HuH-7 (cell line): Measurements from ENCODE around the gene MEIS2.

Experiments used
- DNase-seq: peaks from one replicate; pipeline ENCODE4 v3.0.0; 2011; ENCODE audit warnings: low spot score

The MEIS2 gene

GRCh38 chr15:37100109-37100965 is at the start of gene MEIS2:
Gene MEIS2, minus strand, starts transcription at chr15:37100549. Its CDS starts 1,083 bp downstream, at chr15:37099466.
- DNase-seq, result peak; percentile 92

GRCh38 chr15:37149146-37149545 is 48.8 kb upstream of the MEIS2 start:
- no peak for DNase-seq

GRCh38 chr15:37148714-37149113 is 48.4 kb upstream of the MEIS2 start:
- DNase-seq, result no peak

- no peak for DNase-seq
Observed at GRCh38 chr15:37143351-37143750, 43.0 kb upstream of the MEIS2 start.

- DNase-seq, result no peak
Observed at GRCh38 chr15:37142371-37142770, 42.0 kb upstream of the MEIS2 start.

- DNase-seq, result no peak
Observed at GRCh38 chr15:37140531-37141058, 40.2 kb upstream of the MEIS2 start.

- DNase-seq, result no peak
Observed at GRCh38 chr15:37138591-37139215, 38.4 kb upstream of the MEIS2 start.

- DNase-seq, result no peak
Observed at GRCh38 chr15:37137221-37137620, 36.9 kb upstream of the MEIS2 start.

- no peak for DNase-seq
Observed at GRCh38 chr15:37136666-37137065, 36.3 kb upstream of the MEIS2 start.

GRCh38 chr15:37135225-37135624 is 34.9 kb upstream of the MEIS2 start:
- peak; percentile 4 for DNase-seq

- peak; percentile 6 for DNase-seq
Observed at GRCh38 chr15:37134699-37135131, 34.4 kb upstream of the MEIS2 start.

GRCh38 chr15:37134244-37134643 is 33.9 kb upstream of the MEIS2 start:
- DNase-seq, result no peak

- no peak for DNase-seq
Observed at GRCh38 chr15:37133602-37134001, 33.3 kb upstream of the MEIS2 start.

- DNase-seq, result no peak
Observed at GRCh38 chr15:37132826-37133417, 32.6 kb upstream of the MEIS2 start.

GRCh38 chr15:37131621-37132020 is 31.3 kb upstream of the MEIS2 start:
- DNase-seq, result no peak

- no peak for DNase-seq
Observed at GRCh38 chr15:37130356-37130755, 30.0 kb upstream of the MEIS2 start.

GRCh38 chr15:37125143-37125542 is 24.8 kb upstream of the MEIS2 start:
- no peak for DNase-seq

GRCh38 chr15:37124331-37124730 is 24.0 kb upstream of the MEIS2 start:
- no peak for DNase-seq

GRCh38 chr15:37122703-37123102 is 22.4 kb upstream of the MEIS2 start:
- DNase-seq, result no peak

GRCh38 chr15:37121492-37121891 is 21.1 kb upstream of the MEIS2 start:
- no peak for DNase-seq

GRCh38 chr15:37117030-37117429 is 16.7 kb upstream of the MEIS2 start:
- no peak for DNase-seq

- no peak for DNase-seq
Observed at GRCh38 chr15:37115538-37115937, 15.2 kb upstream of the MEIS2 start.
